Measurements from ENCODE around the gene BRINP3. TPM values are rescaled to one million over a fixed set of nuclear protein-coding genes. Genes with fewer than 3 reads are reported as not detected.

The BRINP3 gene
- polyA plus RNA-seq, 1 donor from 2014 or later = 7.7 TPM

DNA sequence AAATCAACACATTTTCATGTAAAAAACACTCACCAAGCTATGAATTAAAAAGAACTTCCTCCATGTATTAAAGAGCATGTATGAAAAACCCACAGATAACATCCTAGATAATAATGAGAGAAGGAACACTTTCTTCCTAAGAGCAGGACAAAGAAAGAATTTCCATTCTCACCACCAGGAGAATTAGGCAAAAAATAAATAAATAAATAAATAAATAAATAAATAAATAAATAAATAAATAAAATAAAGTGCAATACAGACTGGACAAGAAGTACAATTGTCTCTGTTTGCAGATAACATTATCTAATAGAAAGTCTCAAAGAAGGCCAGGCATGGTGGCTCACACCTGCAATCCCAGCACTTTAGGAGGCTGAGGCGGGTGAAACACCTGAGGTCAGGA, 218.2 kb downstream of the BRINP3 start:
- no peak overlapping the region for H3K9ac ChIP-seq (ENCODE audit: low read length)
- no peaks in the 10 kb centered on the region for H3K79me2 ChIP-seq (replicated peaks; ENCODE audit: insufficient read depth, low read length)
- no peaks in the 10 kb centered on the region for H3F3A ChIP-seq (ENCODE audit: insufficient read depth, low read length, poor library complexity, severe bottlenecking)
- H3K36me3 ChIP-seq (ENCODE audit: insufficient read depth, low read length) = no peaks in the 10 kb centered on the region
- no peaks in the 10 kb centered on the region for H4K20me1 ChIP-seq (ENCODE audit: insufficient read depth)
- H3K4me3 ChIP-seq (ENCODE audit: low read length) = no peak overlapping the region
- H3K27me3 ChIP-seq (ENCODE audit: insufficient read depth, low read depth, low read length) = no peaks in the 10 kb centered on the region
- TF ChIP-seq SMC3 (conservative IDR thresholded peaks at IDR 0.05; ENCODE audit: poor library complexity) (no peak), CTCF (IDR thresholded peaks at IDR 0.05; ENCODE audit: poor library complexity, severe bottlenecking) (no peak), EP300 (conservative IDR thresholded peaks at IDR 0.05; ENCODE audit: poor library complexity, severe bottlenecking) (no peak)
- H3K9me3 ChIP-seq (ENCODE audit: low read length) = no peaks in the 10 kb centered on the region
- H3K4me2 ChIP-seq (ENCODE audit: low read length) = no peak overlapping the region
- no peak overlapping the region for H3K27ac ChIP-seq (ENCODE audit: low read length)
- H3K9me2 ChIP-seq (ENCODE audit: insufficient read depth, low read length) = no peaks in the 10 kb centered on the region
- H2AFZ ChIP-seq (ENCODE audit: low read depth, low read length) = no peak overlapping the region

DNA sequence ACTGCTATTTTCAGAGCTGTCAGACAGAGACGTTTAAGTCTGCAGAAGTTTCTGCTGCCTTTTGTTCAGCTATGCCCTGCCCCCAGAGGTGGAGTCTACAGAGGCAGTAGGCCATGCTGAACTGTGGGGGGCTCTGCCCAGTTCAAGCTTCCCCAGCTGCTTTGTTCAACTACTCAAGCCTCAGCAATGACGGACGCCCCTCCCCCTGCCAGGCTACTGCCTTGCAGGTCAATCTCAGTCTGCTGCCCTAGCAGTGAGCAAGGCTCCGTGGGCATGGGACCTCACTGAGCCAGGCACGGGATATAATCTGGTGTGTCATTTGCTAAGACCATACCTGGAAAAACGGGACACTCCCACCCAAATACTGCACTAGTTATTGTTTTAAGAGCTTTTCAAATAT, 219.7 kb downstream of the BRINP3 start:
- Histone ChIP-seq H3K9ac (ENCODE audit: low read length) (no peak overlapping the region), H3F3A (ENCODE audit: insufficient read depth, low read length, poor library complexity, severe bottlenecking) (no peaks in the 10 kb centered on the region), H3K9me2 (ENCODE audit: insufficient read depth, low read length) (no peaks in the 10 kb centered on the region), H3K4me2 (ENCODE audit: low read length) (no peak overlapping the region), H2AFZ (ENCODE audit: low read depth, low read length) (no peak overlapping the region), H3K79me2 (replicated peaks; ENCODE audit: insufficient read depth, low read length) (no peaks in the 10 kb centered on the region), H3K4me3 (ENCODE audit: low read length) (no peak overlapping the region), H4K20me1 (ENCODE audit: insufficient read depth) (no peaks in the 10 kb centered on the region), H3K27ac (ENCODE audit: low read length) (no peak overlapping the region), H3K36me3 (ENCODE audit: insufficient read depth, low read length) (no peaks in the 10 kb centered on the region), H3K9me3 (ENCODE audit: low read length) (no peaks in the 10 kb centered on the region), H3K27me3 (ENCODE audit: insufficient read depth, low read depth, low read length) (no peaks in the 10 kb centered on the region)
- TF ChIP-seq RAD21 (conservative IDR thresholded peaks at IDR 0.05) = no peak
- TF ChIP-seq REST (IDR thresholded peaks at IDR 0.05; ENCODE audit: borderline replicate concordance) = no peak
- TF ChIP-seq MXI1 (conservative IDR thresholded peaks at IDR 0.05; ENCODE audit: poor library complexity, severe bottlenecking) = no peak
- TF ChIP-seq CTCF (IDR thresholded peaks at IDR 0.05; ENCODE audit: poor library complexity, severe bottlenecking) = no peak
- TF ChIP-seq POLR2AphosphoS5 (IDR thresholded peaks at IDR 0.05) = no peak
- no peak for TF ChIP-seq EP300 (conservative IDR thresholded peaks at IDR 0.05; ENCODE audit: poor library complexity, severe bottlenecking)
- TF ChIP-seq TAF1 (IDR thresholded peaks at IDR 0.05; ENCODE audit: low read depth) = no peak
